A549 (cell line): Measurements from ENCODE around the gene AKNAD1. TPM values are rescaled to one million over a fixed set of nuclear protein-coding genes. Genes with fewer than 3 reads are reported as not detected.

Experiments
- ATAC-seq, 2 experiments: fragments of 200-7000 bp in 1 of 2; fragments of >200 bp in 1 of 2; cut with Nextera tagmentation in 1 of 2; cut with Tn5 transposase in 1 of 2; 3 replicates each; pipeline versions ENCODE4 v1.8.0 to v1.9.1; 2018 to 2020; ENCODE audit warnings: mild to moderate bottlenecking in 1 of 2, moderate library complexity in 1 of 2
- CTCF ChIA-PET: fragments of 300-600 bp; sonication (Branson Sonifier 250); formaldehyde crosslinking; extraction: SDS; loops from one replicate; lab custom pipeline; 2021; ENCODE audit warnings: antibody characterized with exemption, inconsistent platforms; lab: Yijun Ruan, JAX
- POLR2A ChIA-PET: fragments of 350-600 bp; formaldehyde crosslinking; extraction: SDS; loops from one replicate; lab custom pipeline; 2021; ENCODE audit warnings: antibody characterized with exemption, inconsistent platforms; lab: Yijun Ruan, JAX
- DNase-seq, 2 experiments: peaks; one replicate each; pipeline versions ENCODE4 v3.0.0 to v3.0.0-alpha.2; 2011 to 2016; ENCODE audit warnings: low read depth in 1 of 2, low spot score in 1 of 2
- FAIRE-seq: peaks from 2 replicates; lab custom pipeline; 2011; peaks lifted over from hg19 to GRCh38; lab: Jason Lieb, UNC
- H3K27ac ChIP-seq, 2 experiments: fragments of >200 bp; sonication (Bioruptor Twin); formaldehyde crosslinking; 3 replicates each; pipeline ENCODE4 v1.5.1; 2016 to 2017
- H3K4me1 ChIP-seq: fragments of >200 bp; sonication (Bioruptor Twin); formaldehyde crosslinking; 3 replicates; pipeline ENCODE4 v1.6.1; 2016
- H3K4me2 ChIP-seq: fragments of >200 bp; sonication (Bioruptor Twin); formaldehyde crosslinking; 3 replicates; pipeline ENCODE4 v1.6.1; 2016
- H3K4me3 ChIP-seq: fragments of >200 bp; sonication (Bioruptor Twin); formaldehyde crosslinking; 3 replicates; pipeline ENCODE4 v1.5.1; 2016
- H3K9me3 ChIP-seq: fragments of >200 bp; sonication (Bioruptor Twin); formaldehyde crosslinking; 3 replicates; pipeline ENCODE4 v1.6.1; 2016
- ATOH8 ChIP-seq: fragments of 250-450 bp; sonication (Bioruptor Pico); IDR thresholded peaks from 2 replicates; pipeline ENCODE4 v1.5.0; 2020; ENCODE audit warnings: low read depth, mild to moderate bottlenecking, moderate library complexity
- CBX8 ChIP-seq: fragments of 200-600 bp; sonication (generic); IDR thresholded peaks from 2 replicates; pipeline ENCODE4 v1.6.1; 2016
- CTCF ChIP-seq: fragments of >200 bp; sonication (Bioruptor Twin); formaldehyde crosslinking; IDR thresholded peaks from 3 replicates; pipeline ENCODE4 v1.5.1; 2016
- E2F6 ChIP-seq: IDR thresholded peaks from 2 replicates; pipeline ENCODE4 v1.6.1; 2012; ENCODE audit warnings: low read depth, borderline replicate concordance
- EHF ChIP-seq: fragments of 250-450 bp; sonication (Bioruptor Pico); IDR thresholded peaks from 2 replicates; pipeline ENCODE4 v1.5.0; 2020; ENCODE audit warnings: mild to moderate bottlenecking
- EP300 ChIP-seq, 2 experiments: fragments of >200 bp; sonication (Bioruptor Twin); formaldehyde crosslinking; IDR thresholded peaks; 2 replicates in 1 of 2; 3 replicates in 1 of 2; pipeline ENCODE4 v1.6.1; 2016 to 2017
- FOSL2 ChIP-seq, 2 experiments: fragments of 450-650 bp in 1 of 2; fragments of >200 bp in 1 of 2; sonication (Bioruptor Twin) in 1 of 2; formaldehyde crosslinking; IDR thresholded peaks; 2 replicates each; pipeline versions ENCODE4 v1.5.0 to v1.6.1; 2016 to 2020; ENCODE audit warnings: mild to moderate bottlenecking in 1 of 2, moderate library complexity in 1 of 2
- FOXS1 ChIP-seq: fragments of 250-450 bp; sonication (Bioruptor Pico); IDR thresholded peaks from 2 replicates; pipeline ENCODE4 v1.5.0; 2020; ENCODE audit warnings: mild to moderate bottlenecking, moderate library complexity
- HDAC2 ChIP-seq: fragments of 200-600 bp; sonication (generic); IDR thresholded peaks from 2 replicates; pipeline ENCODE4 v1.6.1; 2016
- HOXB13 ChIP-seq: fragments of 250-450 bp; sonication (Bioruptor Pico); IDR thresholded peaks from 2 replicates; pipeline ENCODE4 v1.5.0; 2020; ENCODE audit warnings: low read depth, mild to moderate bottlenecking, moderate library complexity
- HOXB5 ChIP-seq: fragments of 250-450 bp; sonication (Bioruptor Pico); IDR thresholded peaks from 2 replicates; pipeline ENCODE4 v1.5.0; 2020; ENCODE audit warnings: mild to moderate bottlenecking, moderate library complexity
- JUN ChIP-seq, 2 experiments: fragments of >200 bp; sonication (Bioruptor Twin); formaldehyde crosslinking; IDR thresholded peaks; 2 replicates in 1 of 2; 3 replicates in 1 of 2; pipeline ENCODE4 v1.6.1; 2016 to 2017
- KDM5A ChIP-seq: fragments of 200-600 bp; sonication (generic); IDR thresholded peaks from 2 replicates; pipeline ENCODE4 v1.6.1; 2016; ENCODE audit warnings: antibody characterized with exemption, mild to moderate bottlenecking
- NFE2L2 ChIP-seq: fragments of 150-350 bp; conservative IDR thresholded peaks from 2 replicates; pipeline ENCODE4 v1.6.1; 2014; ENCODE audit warnings: low read length
- POLR2A ChIP-seq: IDR thresholded peaks from 2 replicates; pipeline ENCODE4 v1.6.1; 2012; ENCODE audit warnings: mild to moderate bottlenecking, low read length
- RAD21 ChIP-seq, 2 experiments: fragments of >200 bp in 1 of 2; sonication (Bioruptor Twin) in 1 of 2; formaldehyde crosslinking in 1 of 2; IDR thresholded peaks in 1 of 2; conservative IDR thresholded peaks in 1 of 2; 2 replicates in 1 of 2; 3 replicates in 1 of 2; pipeline ENCODE4 v1.6.1; 2012 to 2018; ENCODE audit warnings: inconsistent platforms in 1 of 2
- RARB ChIP-seq: fragments of 250-450 bp; sonication (Bioruptor Pico); IDR thresholded peaks from 2 replicates; pipeline ENCODE4 v1.8.0; 2021; ENCODE audit warnings: mild to moderate bottlenecking, moderate library complexity
- RFX5 ChIP-seq: fragments of 450-650 bp; IDR thresholded peaks from 2 replicates; pipeline ENCODE4 v1.7.1; 2014; ENCODE audit warnings: antibody characterized with exemption, mild to moderate bottlenecking, moderate library complexity
- SMC3 ChIP-seq: fragments of >200 bp; sonication (Bioruptor Twin); formaldehyde crosslinking; IDR thresholded peaks from 3 replicates; pipeline ENCODE4 v1.6.1; 2018; ENCODE audit warnings: inconsistent platforms
- TP53 ChIP-seq: fragments of 250-450 bp; sonication (Bioruptor Pico); IDR thresholded peaks from 2 replicates; pipeline ENCODE4 v1.5.0; 2021; ENCODE audit warnings: mild to moderate bottlenecking, moderate library complexity
- ZC3H11A ChIP-seq: fragments of 450-650 bp; IDR thresholded peaks from 2 replicates; pipeline ENCODE4 v1.6.1; 2014; ENCODE audit warnings: antibody characterized with exemption, mild to moderate bottlenecking
- ZNF302 ChIP-seq: fragments of 250-450 bp; sonication (Bioruptor Pico); IDR thresholded peaks from 2 replicates; pipeline ENCODE4 v1.9.0; 2021; ENCODE audit warnings: inconsistent platforms, mild to moderate bottlenecking, moderate library complexity
- WGBS: methylation state at CpG from one replicate; pipeline ENCODE4 v1.1.6; 2017; ENCODE audit errors: missing lambda C conversion rate; 5-methylcytosine and 5-hydroxymethylcytosine counted together
- polyA plus RNA-seq, 4 experiments: library from polyadenylated mRNA; depleted of rRNA in 3 of 4; stranded (reverse); fragments of >200 nt; fragmentation: RNase III in 1 of 4; extraction: RNeasy Plus Mini Kit Qiagen cat#74134 plus additional on column Dnase treatment in 1 of 4; gene quantifications; 2 replicates in 3 of 4; 3 replicates in 1 of 4; pipeline ENCODE4 v1.2.3, GENCODE V29; 2011 to 2017

AKNAD1 gene
- polyA plus RNA-seq, 2 of the 4 experiments (the other 2 are of a cell fraction): 0.56 to 1.3 TPM

- H3K4me2 ChIP-seq: no peak overlapping the region
- ATAC-seq: no peak
- CTCF ChIA-PET: interaction anchor here (0.7 to 13.6 kb wide), 3 partner anchors 28 to 75 kb away, joined by 3 to 265 read pairs (median 3); no protein-coding TSS in a partner anchor
Observed at GRCh38 chr1:108823632-108824031, 33.3 kb downstream of the AKNAD1 start.

GRCh38 chr1:108819878-108820277, 37.0 kb downstream of the AKNAD1 start:
- Histone ChIP-seq H3K9me3 (no peaks in the 10 kb centered on the region), H3K4me3 (no peak overlapping the region), H3K27ac (no peak overlapping the region), H3K4me1 (peaks cover 16% of the 10 kb centered on the region; the same call in 2 of the 3 replicates), H3K4me2 (no peak overlapping the region)
- TF ChIP-seq ZC3H11A: no peak
- no peak for TF ChIP-seq RAD21 (conservative IDR thresholded peaks at IDR 0.05 in 1 of 2, IDR thresholded peaks at IDR 0.05 in 1 of 2)
- TF ChIP-seq FOXS1 (CRISPR knock-in tag): no peak
- TF ChIP-seq CTCF: no peak
- TF ChIP-seq SMC3: no peak
- no peak for TF ChIP-seq ZNF302 (CRISPR knock-in tag)
- no peak for TF ChIP-seq RFX5
- no peak for TF ChIP-seq JUN (IDR thresholded peaks at IDR 0.05)
- no peak for TF ChIP-seq CBX8
- TF ChIP-seq HDAC2: no peak
- no peak for TF ChIP-seq RARB (CRISPR knock-in tag)
- TF ChIP-seq NFE2L2: no peak
- no peak for TF ChIP-seq TP53
- TF ChIP-seq POLR2A: no peak
- TF ChIP-seq HOXB5 (CRISPR knock-in tag): no peak
- TF ChIP-seq HOXB13 (CRISPR knock-in tag): no peak
- TF ChIP-seq EP300 (IDR thresholded peaks at IDR 0.05): no peak
- TF ChIP-seq KDM5A: no peak
- TF ChIP-seq ATOH8 (CRISPR knock-in tag): no peak
- TF ChIP-seq EHF (CRISPR knock-in tag): no peak
- ChIA-PET POLR2A (no interaction called here), CTCF (interaction anchor here (1.0 to 1.4 kb wide), 3 partner anchors 8 to 78 kb away, joined by 3 to 6 read pairs (median 4); no protein-coding TSS in a partner anchor)
- no peak for DNase-seq
- ATAC-seq: no peak
- 82% methylated on average over 5 of the region's 5 CpGs for WGBS
- FAIRE-seq: no peak

More at GRCh38 chr1:108823632-108824031, 33.3 kb downstream of the AKNAD1 start:
- no peak for TF ChIP-seq FOSL2 (IDR thresholded peaks at IDR 0.05)
- no peak for TF ChIP-seq FOSL2 (CRISPR knock-in tag; IDR thresholded peaks at IDR 0.05)
- no peak for TF ChIP-seq ATOH8 (CRISPR knock-in tag)
- no peak for TF ChIP-seq E2F6
- no peak for TF ChIP-seq ZNF302 (CRISPR knock-in tag)
- TF ChIP-seq RARB (CRISPR knock-in tag): no peak
- 77% methylated on average over 3 of the region's 3 CpGs for WGBS
- H3K9me3 ChIP-seq: no peaks in the 10 kb centered on the region
- POLR2A ChIA-PET: no interaction called here
- H3K27ac ChIP-seq: no peak overlapping the region
- no peak overlapping the region for H3K4me3 ChIP-seq
- DNase-seq: no peak
- H3K4me1 ChIP-seq: peaks cover 5% of the 10 kb centered on the region
- FAIRE-seq: no peak
